ENCODE measurements around the gene AFG3L2.
A peak's percentile ranks its signal among the peaks of the same experiment; 100 is the strongest.

AFG3L2 gene

DNA sequence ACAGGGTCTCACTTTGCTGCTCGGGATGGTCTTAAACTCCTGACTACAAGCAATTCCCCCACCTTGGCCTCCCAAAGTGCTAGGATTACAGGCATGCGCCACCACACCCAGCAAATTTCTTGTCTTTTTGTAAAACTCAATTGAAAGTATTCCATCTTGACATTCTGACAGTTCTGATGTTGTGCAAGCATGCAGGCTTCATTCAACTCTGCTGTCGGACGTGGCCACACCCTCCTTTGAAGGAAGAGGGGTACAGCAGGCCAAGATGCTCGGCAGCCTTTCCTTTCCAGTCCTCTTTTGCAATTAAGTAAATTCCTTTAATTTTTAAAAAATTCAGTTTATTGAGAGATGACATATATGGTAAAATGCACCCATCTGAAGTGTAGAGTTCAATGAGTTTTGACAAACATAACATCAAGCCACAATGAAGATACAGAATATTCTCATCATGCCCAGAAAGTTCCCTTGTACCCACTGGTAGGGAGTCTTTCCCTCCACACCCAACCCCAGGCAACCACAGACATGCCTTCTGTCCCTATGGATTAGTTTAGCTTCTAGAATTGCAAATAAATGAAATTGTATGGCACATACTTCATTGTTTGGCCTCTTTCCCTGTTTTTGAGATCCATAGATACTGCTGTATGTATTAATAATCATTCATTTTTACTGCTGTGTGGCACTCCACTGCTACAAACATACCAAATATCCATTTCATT lies 35.9 kb downstream of the AFG3L2 start:
- Histone ChIP-seq H3K36me3 (replicated peaks) (peaks cover 41% of the 10 kb centered on the region), H3K27me3 (replicated peaks) (no peaks in the 10 kb centered on the region), H3K27ac (no peak overlapping the region), H3K4me3 (ENCODE audit: low read depth, low read length) (no peak overlapping the region)
- in situ Hi-C loops (cut with HindIII; ENCODE audit: low pct_ligation_motif_present, low sequenced_read_pairs) = no loop called here
- TF ChIP-seq, protein P1, sequence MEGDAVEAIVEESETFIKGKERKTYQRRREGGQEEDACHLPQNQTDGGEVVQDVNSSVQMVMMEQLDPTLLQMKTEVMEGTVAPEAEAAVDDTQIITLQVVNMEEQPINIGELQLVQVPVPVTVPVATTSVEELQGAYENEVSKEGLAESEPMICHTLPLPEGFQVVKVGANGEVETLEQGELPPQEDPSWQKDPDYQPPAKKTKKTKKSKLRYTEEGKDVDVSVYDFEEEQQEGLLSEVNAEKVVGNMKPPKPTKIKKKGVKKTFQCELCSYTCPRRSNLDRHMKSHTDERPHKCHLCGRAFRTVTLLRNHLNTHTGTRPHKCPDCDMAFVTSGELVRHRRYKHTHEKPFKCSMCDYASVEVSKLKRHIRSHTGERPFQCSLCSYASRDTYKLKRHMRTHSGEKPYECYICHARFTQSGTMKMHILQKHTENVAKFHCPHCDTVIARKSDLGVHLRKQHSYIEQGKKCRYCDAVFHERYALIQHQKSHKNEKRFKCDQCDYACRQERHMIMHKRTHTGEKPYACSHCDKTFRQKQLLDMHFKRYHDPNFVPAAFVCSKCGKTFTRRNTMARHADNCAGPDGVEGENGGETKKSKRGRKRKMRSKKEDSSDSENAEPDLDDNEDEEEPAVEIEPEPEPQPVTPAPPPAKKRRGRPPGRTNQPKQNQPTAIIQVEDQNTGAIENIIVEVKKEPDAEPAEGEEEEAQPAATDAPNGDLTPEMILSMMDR (IDR thresholded peaks at IDR 0.05; ENCODE audit: low read depth, low read length, missing control alignments) = no peak
- no peak for DNase-seq

DNA sequence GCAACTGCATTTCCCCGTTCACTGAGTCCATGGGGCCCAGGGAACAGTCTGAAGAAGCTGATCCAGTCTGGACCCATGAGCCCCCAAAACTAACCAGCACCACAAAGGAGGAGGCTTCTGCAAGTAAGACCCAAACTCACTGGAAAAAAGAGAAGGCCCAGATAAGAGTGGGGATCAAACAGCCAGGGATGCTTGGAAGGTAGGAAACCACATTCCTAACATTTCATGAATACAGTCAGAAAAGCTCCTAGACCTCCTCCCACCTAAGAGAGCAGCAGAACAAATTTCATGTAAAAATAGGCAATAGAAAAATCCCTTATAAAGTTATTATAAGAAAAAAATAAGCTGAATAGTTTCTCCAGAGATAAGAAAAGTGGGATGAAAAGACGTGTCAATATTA lies 38.6 kb downstream of the AFG3L2 start:
- Histone ChIP-seq H3K27me3 (replicated peaks) (no peaks in the 10 kb centered on the region), H3K36me3 (replicated peaks) (peaks cover 46% of the 10 kb centered on the region), H3K27ac (no peak overlapping the region), H3K4me3 (ENCODE audit: low read depth, low read length) (no peak overlapping the region)
- in situ Hi-C loops (cut with HindIII; ENCODE audit: low pct_ligation_motif_present, low sequenced_read_pairs) = no loop called here
- DNase-seq = no peak
- TF ChIP-seq, protein P1 (IDR thresholded peaks at IDR 0.05; ENCODE audit: low read depth, low read length, missing control alignments) = no peak

DNA sequence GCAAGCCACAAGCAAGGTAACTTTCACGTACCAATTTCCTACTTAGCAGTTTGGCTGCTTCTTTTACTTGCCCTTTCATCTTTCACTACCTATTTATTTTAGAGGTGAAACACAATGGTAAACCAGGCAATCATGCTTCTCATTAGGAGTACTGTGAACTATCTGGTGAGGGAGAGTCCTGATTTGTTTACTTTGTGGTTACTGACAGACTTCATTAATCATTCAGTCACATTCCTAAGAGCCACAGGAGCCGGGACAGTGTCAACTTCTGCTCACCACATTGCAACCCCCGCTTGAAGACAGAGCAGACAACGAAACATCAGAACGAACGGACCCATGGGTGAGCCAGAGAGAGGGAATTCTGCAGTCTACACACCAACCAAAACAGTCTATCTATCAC lies 40.1 kb downstream of the AFG3L2 start:
- peak; percentile 66 for DNase-seq
- Histone ChIP-seq H3K27ac (no peak overlapping the region), H3K4me3 (ENCODE audit: low read depth, low read length) (no peak overlapping the region), H3K36me3 (replicated peaks) (peaks cover 35% of the 10 kb centered on the region), H3K27me3 (replicated peaks) (no peaks in the 10 kb centered on the region)
- in situ Hi-C loops (cut with HindIII; ENCODE audit: low pct_ligation_motif_present, low sequenced_read_pairs) = no loop called here
- TF ChIP-seq, protein P1 (IDR thresholded peaks at IDR 0.05; ENCODE audit: low read depth, low read length, missing control alignments) = no peak

DNA sequence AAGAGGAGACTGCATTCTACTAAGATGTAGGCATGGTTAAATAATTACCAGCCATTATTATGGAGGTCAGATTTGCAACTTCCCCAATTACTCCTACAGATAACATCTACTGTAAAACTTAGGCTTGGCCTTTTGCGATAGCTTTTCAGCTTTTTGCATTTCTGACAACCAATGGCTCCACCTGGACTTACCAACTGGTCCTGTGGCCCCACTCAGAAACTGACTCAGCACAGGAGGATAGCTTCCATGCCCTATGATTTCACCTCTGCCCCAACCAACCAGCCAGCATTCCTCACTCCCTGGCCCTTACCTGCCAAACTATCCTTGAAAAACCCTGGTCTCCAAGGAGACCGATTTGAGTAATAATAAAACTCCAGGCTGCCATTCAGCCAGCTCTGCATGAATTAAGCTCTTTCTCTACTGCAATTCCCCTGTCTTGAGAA lies 40.8 kb downstream of the AFG3L2 start:
- TF ChIP-seq, protein P1 (IDR thresholded peaks at IDR 0.05; ENCODE audit: low read depth, low read length, missing control alignments) = no peak
- H3K4me3 ChIP-seq (ENCODE audit: low read depth, low read length) = no peak overlapping the region
- in situ Hi-C loops (cut with HindIII; ENCODE audit: low pct_ligation_motif_present, low sequenced_read_pairs) = no loop called here
- H3K27ac ChIP-seq = no peak overlapping the region
- no peak for DNase-seq
- no peaks in the 10 kb centered on the region for H3K27me3 ChIP-seq (replicated peaks)
- peaks cover 32% of the 10 kb centered on the region for H3K36me3 ChIP-seq (replicated peaks)

DNA sequence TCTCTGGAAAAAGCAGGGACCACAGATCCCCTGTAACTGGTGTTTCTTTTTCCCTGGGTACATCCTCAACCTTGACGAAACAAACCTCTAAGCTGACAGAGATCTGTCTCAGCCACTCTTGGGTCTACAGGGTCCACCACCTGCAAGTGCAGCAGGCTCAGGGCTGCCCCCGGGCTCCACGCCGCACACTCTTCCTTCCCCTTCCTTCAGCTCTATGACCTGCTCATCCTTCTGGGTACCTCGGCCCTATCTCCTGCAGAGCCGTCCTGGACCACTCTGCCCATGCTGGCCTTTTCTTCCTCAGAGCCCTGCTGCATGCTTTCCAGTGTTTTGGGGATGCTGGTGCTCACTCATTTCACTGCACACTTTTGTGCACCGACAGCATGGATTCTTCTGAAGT lies 41.5 kb downstream of the AFG3L2 start:
- no peak for DNase-seq
- TF ChIP-seq, protein P1 (IDR thresholded peaks at IDR 0.05; ENCODE audit: low read depth, low read length, missing control alignments) = no peak
- Histone ChIP-seq H3K36me3 (replicated peaks) (peaks cover 29% of the 10 kb centered on the region), H3K27ac (no peak overlapping the region), H3K27me3 (replicated peaks) (no peaks in the 10 kb centered on the region), H3K4me3 (ENCODE audit: low read depth, low read length) (no peak overlapping the region)
- in situ Hi-C loops (cut with HindIII; ENCODE audit: low pct_ligation_motif_present, low sequenced_read_pairs) = no loop called here

- TF ChIP-seq, protein P1 (IDR thresholded peaks at IDR 0.05; ENCODE audit: low read depth, low read length, missing control alignments) = no peak
- no peaks in the 10 kb centered on the region for H3K27me3 ChIP-seq (replicated peaks)
- in situ Hi-C loops (cut with HindIII; ENCODE audit: low pct_ligation_motif_present, low sequenced_read_pairs) = no loop called here
- no peak overlapping the region for H3K4me3 ChIP-seq (ENCODE audit: low read depth, low read length)
- no peak overlapping the region for H3K27ac ChIP-seq
- peaks cover 30% of the 10 kb centered on the region for H3K36me3 ChIP-seq (replicated peaks)
- no peak for DNase-seq
Observed at GRCh38 chr18:12334863-12335262, 42.2 kb downstream of the AFG3L2 start.

All from brain microvascular endothelial cell (primary cell).